Stomach smooth muscle (tissue), 2 donors: Measurements from ENCODE around the gene TUB.

ENCODE experiments used
- H3K27ac ChIP-seq: one replicate; pipeline ENCODE4 v1.7.0; 2013; ENCODE audit warnings: mild to moderate bottlenecking, low read length, inconsistent platforms
- H3K27me3 ChIP-seq, 2 donors: one replicate each; pipeline ENCODE4 v1.7.0; 2013; ENCODE audit warnings: low read length in 2 of 2; ENCODE audit not compliant: insufficient read depth in 2 of 2, control insufficient read depth in 1 of 2
- H3K36me3 ChIP-seq, 2 donors: one replicate each; pipeline ENCODE4 v1.7.0; 2013; ENCODE audit warnings: low read length in 2 of 2; ENCODE audit not compliant: control insufficient read depth in 2 of 2, insufficient read depth in 2 of 2
- H3K4me1 ChIP-seq: one replicate; pipeline ENCODE4 v1.7.0; 2013; ENCODE audit warnings: low read length; ENCODE audit not compliant: control insufficient read depth, insufficient read depth
- H3K4me3 ChIP-seq, 2 donors: one replicate each; pipeline ENCODE4 v1.7.0; 2013; ENCODE audit warnings: low read length in 2 of 2
- H3K9ac ChIP-seq, 2 donors: one replicate each; pipeline ENCODE4 v1.7.0; 2013; ENCODE audit warnings: low read length in 2 of 2, mild to moderate bottlenecking in 1 of 2
- H3K9me3 ChIP-seq, 2 donors: one replicate each; pipeline ENCODE4 v1.7.0; 2013; ENCODE audit warnings: low read length in 2 of 2; ENCODE audit not compliant: control insufficient read depth in 2 of 2
- donor health status: healthy.
- donor health status: Pancreatic carcinoma.

Gene TUB, protein sequence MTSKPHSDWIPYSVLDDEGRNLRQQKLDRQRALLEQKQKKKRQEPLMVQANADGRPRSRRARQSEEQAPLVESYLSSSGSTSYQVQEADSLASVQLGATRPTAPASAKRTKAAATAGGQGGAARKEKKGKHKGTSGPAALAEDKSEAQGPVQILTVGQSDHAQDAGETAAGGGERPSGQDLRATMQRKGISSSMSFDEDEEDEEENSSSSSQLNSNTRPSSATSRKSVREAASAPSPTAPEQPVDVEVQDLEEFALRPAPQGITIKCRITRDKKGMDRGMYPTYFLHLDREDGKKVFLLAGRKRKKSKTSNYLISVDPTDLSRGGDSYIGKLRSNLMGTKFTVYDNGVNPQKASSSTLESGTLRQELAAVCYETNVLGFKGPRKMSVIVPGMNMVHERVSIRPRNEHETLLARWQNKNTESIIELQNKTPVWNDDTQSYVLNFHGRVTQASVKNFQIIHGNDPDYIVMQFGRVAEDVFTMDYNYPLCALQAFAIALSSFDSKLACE

GRCh38 chr11:8080674-8081590, at the start of gene TUB:
Gene TUB, plus strand, starts transcription at chr11:8081211. Its CDS starts 300 bp downstream, at chr11:8081511.
- H3K27me3 ChIP-seq: no peaks in the 10 kb centered on the region
- H3K4me3 ChIP-seq: peak within 1 kb of the TSS; percentile 73 to 77
- peaks cover 36% of the 10 kb centered on the region for H3K4me1 ChIP-seq
- no peaks in the 10 kb centered on the region for H3K36me3 ChIP-seq
- H3K27ac ChIP-seq: no peak within 1 kb of the TSS
- H3K9ac ChIP-seq: peak within 1 kb of the TSS; percentile 66
- no peaks in the 10 kb centered on the region for H3K9me3 ChIP-seq

GRCh38 chr11:8031248-8032115, 49.5 kb upstream of the TUB start:
- Histone ChIP-seq H3K27me3 (no peaks in the 10 kb centered on the region), H3K36me3 (no peaks in the 10 kb centered on the region), H3K27ac (no peak overlapping the region), H3K9ac (no peak overlapping the region), H3K4me1 (peaks cover 12% of the 10 kb centered on the region), H3K4me3 (no peak overlapping the region), H3K9me3 (no peaks in the 10 kb centered on the region)

GRCh38 chr11:8032122-8032521, 48.9 kb upstream of the TUB start:
- H3K9ac ChIP-seq: no peak overlapping the region
- peaks cover 12% of the 10 kb centered on the region for H3K4me1 ChIP-seq
- no peaks in the 10 kb centered on the region for H3K9me3 ChIP-seq
- no peak overlapping the region for H3K27ac ChIP-seq
- no peaks in the 10 kb centered on the region for H3K27me3 ChIP-seq
- no peaks in the 10 kb centered on the region for H3K36me3 ChIP-seq
- H3K4me3 ChIP-seq: no peak overlapping the region

- Histone ChIP-seq H3K36me3 (no peaks in the 10 kb centered on the region), H3K27me3 (no peaks in the 10 kb centered on the region), H3K4me3 (peak overlapping the region in 1 of 2 donors; percentile 15), H3K27ac (no peak overlapping the region), H3K9me3 (no peaks in the 10 kb centered on the region), H3K9ac (peak overlapping the region; percentile 31 to 42), H3K4me1 (peaks cover 12% of the 10 kb centered on the region)
Observed at GRCh38 chr11:8032576-8033304, 48.3 kb upstream of the TUB start.

GRCh38 chr11:8033305-8034105, 47.5 kb upstream of the TUB start:
- peak overlapping the region in 1 of 2 donors; percentile 31 for H3K9ac ChIP-seq
- peaks cover 12% of the 10 kb centered on the region for H3K4me1 ChIP-seq
- no peak overlapping the region for H3K4me3 ChIP-seq
- no peak overlapping the region for H3K27ac ChIP-seq
- no peaks in the 10 kb centered on the region for H3K27me3 ChIP-seq
- H3K36me3 ChIP-seq: no peaks in the 10 kb centered on the region
- no peaks in the 10 kb centered on the region for H3K9me3 ChIP-seq

GRCh38 chr11:8034106-8034585, 46.9 kb upstream of the TUB start:
- no peaks in the 10 kb centered on the region for H3K36me3 ChIP-seq
- no peak overlapping the region for H3K9ac ChIP-seq
- no peaks in the 10 kb centered on the region for H3K9me3 ChIP-seq
- no peaks in the 10 kb centered on the region for H3K27me3 ChIP-seq
- no peak overlapping the region for H3K4me3 ChIP-seq
- peaks cover 12% of the 10 kb centered on the region for H3K4me1 ChIP-seq
- no peak overlapping the region for H3K27ac ChIP-seq

DNA sequence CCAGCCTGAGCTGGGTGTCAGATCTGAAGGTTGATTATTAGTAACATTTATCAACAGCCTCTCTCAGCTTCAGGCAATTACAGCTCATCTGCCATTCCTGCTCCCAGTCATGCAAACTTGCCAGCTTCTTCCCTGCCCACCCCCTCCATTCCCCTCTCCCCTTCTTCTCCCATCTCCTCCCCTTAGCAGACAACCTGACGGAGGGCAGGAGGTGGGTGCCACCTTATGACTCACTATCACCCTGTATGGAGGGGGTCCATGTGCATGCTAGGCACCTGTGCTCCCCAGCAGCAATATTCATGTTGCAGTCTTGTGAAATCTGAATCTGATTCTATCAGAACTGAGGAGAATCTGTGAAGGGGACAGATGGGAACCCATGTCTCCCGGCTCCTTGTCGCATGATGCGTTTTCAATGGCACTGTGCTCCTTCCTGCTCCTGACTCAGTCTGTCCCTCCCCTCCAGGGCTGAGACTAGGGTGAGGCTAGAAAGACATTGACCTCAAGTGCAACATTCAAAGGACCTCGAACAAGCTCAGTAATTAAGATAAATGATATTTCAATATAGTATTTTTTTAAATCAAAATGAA, 46.3 kb upstream of the TUB start:
- H3K4me3 ChIP-seq: no peak overlapping the region
- no peak overlapping the region for H3K27ac ChIP-seq
- no peaks in the 10 kb centered on the region for H3K9me3 ChIP-seq
- no peak overlapping the region for H3K9ac ChIP-seq
- H3K36me3 ChIP-seq: no peaks in the 10 kb centered on the region
- no peaks in the 10 kb centered on the region for H3K27me3 ChIP-seq
- peaks cover 11% of the 10 kb centered on the region for H3K4me1 ChIP-seq

DNA sequence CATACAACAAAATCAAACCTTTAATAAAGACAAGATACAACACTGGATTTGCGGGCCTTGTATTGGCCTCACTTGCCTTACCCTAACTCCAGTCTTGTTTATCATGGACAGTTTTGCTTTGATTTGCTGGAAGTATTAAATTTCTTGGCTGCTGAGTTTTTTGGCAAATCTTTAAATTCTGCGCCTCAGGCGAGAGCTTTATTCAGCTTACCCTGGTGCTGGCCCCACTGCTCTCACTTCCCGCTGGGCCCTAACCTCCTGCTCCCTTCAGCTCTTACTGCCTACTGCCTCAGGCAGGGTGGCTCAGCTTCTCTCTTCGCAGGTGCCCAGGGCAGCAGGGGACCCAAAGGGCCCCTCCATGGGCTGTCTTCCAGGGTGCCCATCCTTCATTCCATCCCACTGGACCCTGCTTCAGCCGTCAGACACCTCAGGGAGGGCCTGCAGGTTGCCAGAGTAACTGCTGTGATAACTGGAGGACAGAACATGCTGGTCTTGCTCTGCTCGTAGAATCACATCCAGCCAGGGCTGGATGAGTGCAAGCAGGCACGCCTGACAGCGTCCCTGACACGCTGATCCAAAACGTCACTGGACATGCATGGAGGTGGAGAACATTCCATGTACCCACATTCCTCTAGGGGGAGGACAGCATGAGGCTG, 45.7 kb upstream of the TUB start:
- Histone ChIP-seq H3K9me3 (no peaks in the 10 kb centered on the region), H3K36me3 (no peaks in the 10 kb centered on the region), H3K9ac (no peak overlapping the region), H3K27me3 (no peaks in the 10 kb centered on the region), H3K4me3 (no peak overlapping the region), H3K27ac (no peak overlapping the region), H3K4me1 (peaks cover 7% of the 10 kb centered on the region)
